Natural killer cell (primary cell): ENCODE measurements around the gene ICA1. TPM values are rescaled to one million over a fixed set of nuclear protein-coding genes. Genes with fewer than 3 reads are reported as not detected.
A peak's percentile ranks its signal among the peaks of the same experiment; 100 is the strongest.

Experiments
- ATAC-seq, 3 donors: fragments of 150-1000 bp in 2 of 3; fragments of 200-7000 bp in 1 of 3; cut with Tn5 transposase; 1 replicate in 1 of 3; 2 replicates in 2 of 3; pipeline ENCODE4 v1.10.0; 2021; ENCODE audit warnings: mild to moderate bottlenecking in 2 of 3, moderate library complexity in 2 of 3
- DNase-seq, 2 donors: peaks; one replicate each; pipeline versions ENCODE4 v3.0.0 to v3.0.0-alpha.2; 2013 to 2021; ENCODE audit warnings: mixed read lengths in 1 of 2
- H3K27ac ChIP-seq: one replicate; pipeline ENCODE4 v1.5.1; 2013; ENCODE audit warnings: mild to moderate bottlenecking, low read length
- H3K27me3 ChIP-seq: one replicate; pipeline ENCODE4 v1.6.1; 2013; ENCODE audit warnings: low read length; ENCODE audit not compliant: control insufficient read depth, insufficient read depth
- H3K36me3 ChIP-seq: one replicate; pipeline ENCODE4 v1.6.1; 2013; ENCODE audit warnings: low read length; ENCODE audit not compliant: control insufficient read depth, insufficient read depth
- H3K4me1 ChIP-seq: one replicate; pipeline ENCODE4 v1.6.1; 2013; ENCODE audit warnings: low read length; ENCODE audit not compliant: control insufficient read depth, insufficient read depth
- H3K4me3 ChIP-seq: one replicate; pipeline ENCODE4 v1.5.1; 2013; ENCODE audit warnings: low read length
- H3K9me3 ChIP-seq: one replicate; pipeline ENCODE4 v1.6.1; 2013; ENCODE audit warnings: low read length; ENCODE audit not compliant: control insufficient read depth, insufficient read depth
- H3K27ac Mint-ChIP-seq, 2 donors: one replicate each; pipeline ENCODE4 v1.8.0; 2022; ENCODE audit warnings: mild to moderate bottlenecking in 2 of 2, mixed read lengths in 2 of 2, moderate library complexity in 1 of 2
- H3K27me3 Mint-ChIP-seq, 2 donors: one replicate each; pipeline ENCODE4 v1.8.0; 2022; ENCODE audit warnings: low read depth in 2 of 2, mixed read lengths in 2 of 2
- H3K36me3 Mint-ChIP-seq: one replicate; pipeline ENCODE4 v1.8.0; 2022; ENCODE audit warnings: mixed read lengths
- H3K4me1 Mint-ChIP-seq, 2 donors: one replicate each; pipeline ENCODE4 v1.8.0; 2022; ENCODE audit warnings: mixed read lengths in 2 of 2
- H3K4me3 Mint-ChIP-seq: one replicate; pipeline ENCODE4 v1.8.0; 2022; ENCODE audit warnings: mild to moderate bottlenecking, moderate library complexity, mixed read lengths
- H3K9me3 Mint-ChIP-seq, 2 donors: one replicate each; pipeline ENCODE4 v1.8.0; 2022; ENCODE audit warnings: mixed read lengths in 2 of 2
- CTCF ChIP-seq: fragments of 200-600 bp; IDR thresholded peaks from one replicate; pipeline ENCODE4 v1.8.0; 2022; ENCODE audit warnings: antibody characterized with exemption
- WGBS: methylation state at CpG from one replicate; pipeline ENCODE4 v1.1.7; 2013; ENCODE audit warnings: missing lambda C conversion rate; ENCODE audit not compliant: insufficient coverage; 5-methylcytosine and 5-hydroxymethylcytosine counted together
- intact Hi-C: fragments of 100-400 bp; cut with micrococcal nuclease; formaldehyde crosslinking; loops from one replicate; pipeline ENCODE4 v1.14.2; 2022
- total RNA-seq, 4 donors: library from RNA; stranded (reverse); fragments of 120-200 nt in 1 of 4; gene quantifications; one replicate each; pipeline versions ENCODE4 v1.2.3 to v1.2.4, GENCODE V29; 2013 to 2022

ICA1 gene
- total RNA-seq, 3 donors from 2014 or later (not counting 1 experiment from before 2014, with no cell fraction given) = 0.75 to 1.9 (median 1.4) TPM

GRCh38 chr7:8086239-8086638, 175.7 kb downstream of the ICA1 start:
- Histone ChIP-seq H3K27me3 (no peaks in the 10 kb centered on the region), H3K36me3 (peaks cover 27% of the 10 kb centered on the region), H3K9me3 (no peaks in the 10 kb centered on the region), H3K4me1 (no peaks in the 10 kb centered on the region), H3K4me3 (no peak overlapping the region), H3K27ac (no peak overlapping the region)
- Mint-ChIP-seq H3K9me3 (no peaks in the 10 kb centered on the region), H3K4me3 (no peak overlapping the region), H3K4me1 (peaks cover 5 to 31% of the 10 kb centered on the region in 2 donors), H3K36me3 (peaks cover 8% of the 10 kb centered on the region), H3K27me3 (no peaks in the 10 kb centered on the region), H3K27ac (peak overlapping the region; percentile 6 to 42)
- intact Hi-C loops = no loop called here
- no peak for ATAC-seq
- WGBS = 95% methylated on average over 6 of the region's 6 CpGs
- no peak for TF ChIP-seq CTCF
- no peak for DNase-seq

- no peak overlapping the region for H3K4me3 Mint-ChIP-seq
- DNase-seq = no peak
- H3K4me1 Mint-ChIP-seq = peaks cover 5 to 29% of the 10 kb centered on the region in 2 donors
- no peaks in the 10 kb centered on the region for H3K27me3 Mint-ChIP-seq
- no peaks in the 10 kb centered on the region for H3K9me3 ChIP-seq
- H3K36me3 Mint-ChIP-seq = peaks cover 8% of the 10 kb centered on the region
- no peaks in the 10 kb centered on the region for H3K9me3 Mint-ChIP-seq
- no peak for ATAC-seq
- H3K36me3 ChIP-seq = peaks cover 27% of the 10 kb centered on the region
- H3K27ac Mint-ChIP-seq = peak overlapping the region in 1 of 2 donors; percentile 38
- no peak overlapping the region for H3K27ac ChIP-seq
- H3K4me1 ChIP-seq = no peaks in the 10 kb centered on the region
- no peak overlapping the region for H3K4me3 ChIP-seq
- no peak for TF ChIP-seq CTCF
- WGBS = no CpG with 5 or more reads among the region's 3 CpGs
- intact Hi-C loops = no loop called here
- no peaks in the 10 kb centered on the region for H3K27me3 ChIP-seq
Measured at GRCh38 chr7:8085420-8085819, 176.5 kb downstream of the ICA1 start.

- TF ChIP-seq CTCF = no peak
- Mint-ChIP-seq H3K36me3 (peaks cover 8% of the 10 kb centered on the region), H3K27me3 (no peaks in the 10 kb centered on the region), H3K9me3 (no peaks in the 10 kb centered on the region), H3K4me1 (peaks cover under 1 to 24% of the 10 kb centered on the region in 2 donors), H3K4me3 (no peak overlapping the region), H3K27ac (peak overlapping the region in 1 of 2 donors; percentile 38)
- WGBS = no CpG with 5 or more reads among the region's 5 CpGs
- no peak overlapping the region for H3K27ac ChIP-seq
- H3K4me1 ChIP-seq = no peaks in the 10 kb centered on the region
- no peak for ATAC-seq
- intact Hi-C loops = no loop called here
- H3K27me3 ChIP-seq = no peaks in the 10 kb centered on the region
- no peak for DNase-seq
- H3K9me3 ChIP-seq = no peaks in the 10 kb centered on the region
- no peak overlapping the region for H3K4me3 ChIP-seq
- H3K36me3 ChIP-seq = peaks cover 25% of the 10 kb centered on the region
Measured at GRCh38 chr7:8084836-8085235, 177.1 kb downstream of the ICA1 start.

- intact Hi-C loops = no loop called here
- peaks cover 23% of the 10 kb centered on the region for H3K36me3 ChIP-seq
- Mint-ChIP-seq H3K4me3 (no peak overlapping the region), H3K4me1 (peaks cover 4 to 24% of the 10 kb centered on the region in 2 donors), H3K27ac (no peak overlapping the region), H3K27me3 (no peaks in the 10 kb centered on the region), H3K9me3 (no peaks in the 10 kb centered on the region), H3K36me3 (peaks cover 8% of the 10 kb centered on the region)
- H3K4me1 ChIP-seq = no peaks in the 10 kb centered on the region
- 94% methylated on average over 2 of the region's 2 CpGs for WGBS
- TF ChIP-seq CTCF = no peak
- H3K4me3 ChIP-seq = no peak overlapping the region
- no peak for ATAC-seq
- no peaks in the 10 kb centered on the region for H3K27me3 ChIP-seq
- H3K27ac ChIP-seq = no peak overlapping the region
- DNase-seq = no peak
- no peaks in the 10 kb centered on the region for H3K9me3 ChIP-seq
Measured at GRCh38 chr7:8082762-8083161, 179.2 kb downstream of the ICA1 start.
